DMS53 treated with DMSO at 0.1 percent for 48 hours (cell line): ENCODE data around the gene TLE5.
A peak's percentile ranks its signal among the peaks of the same experiment; 100 is the strongest.
"Not testable (repeated sequence)": the region's sequence is repeated elsewhere in the genome, so short reads cannot be mapped to it uniquely, and the experiment has no call there.

ENCODE experiments used
- DNase-seq: peaks from one replicate; lab custom pipeline; 2025; ENCODE audit not compliant: unreplicated experiment; lab: John Stamatoyannopoulos, UW

TLE5 gene

GRCh38 chr19:3045885-3046697 lies 16.2 kb downstream of the TLE5 start:
- no peak for DNase-seq

GRCh38 chr19:3045191-3045590 lies 17.1 kb downstream of the TLE5 start:
- DNase-seq: no peak

GRCh38 chr19:3042621-3043267 lies 19.6 kb downstream of the TLE5 start:
- no peak for DNase-seq

GRCh38 chr19:3041761-3042620 lies 20.3 kb downstream of the TLE5 start:
- DNase-seq: no peak

GRCh38 chr19:3041327-3041726 lies 21.0 kb downstream of the TLE5 start:
- DNase-seq: no peak

GRCh38 chr19:3039641-3040077 lies 22.6 kb downstream of the TLE5 start:
- no peak for DNase-seq

GRCh38 chr19:3039125-3039524 lies 23.2 kb downstream of the TLE5 start:
- DNase-seq: no peak

GRCh38 chr19:3038214-3038613 lies 24.1 kb downstream of the TLE5 start:
- DNase-seq: no peak

- not testable (repeated sequence) for DNase-seq
Observed at GRCh38 chr19:3036977-3037544, 25.2 kb downstream of the TLE5 start.

- peak; percentile 75 for DNase-seq
Observed at GRCh38 chr19:3036119-3036976, 25.9 kb downstream of the TLE5 start.

GRCh38 chr19:3035542-3036118 lies 26.7 kb downstream of the TLE5 start:
- DNase-seq: peak; percentile 90

GRCh38 chr19:3034656-3035541 lies 27.4 kb downstream of the TLE5 start:
- DNase-seq: no peak

- DNase-seq: no peak
Observed at GRCh38 chr19:3034406-3034655, 28.0 kb downstream of the TLE5 start.

- no peak for DNase-seq
Observed at GRCh38 chr19:3033595-3034405, 28.5 kb downstream of the TLE5 start.

- DNase-seq: no peak
Observed at GRCh38 chr19:3031607-3031867, 30.8 kb downstream of the TLE5 start.

- no peak for DNase-seq
Observed at GRCh38 chr19:3029065-3029923, 33.0 kb downstream of the TLE5 start, which contains the start of gene TLE2. TLE2 (minus strand) TSS chr19:3029280; CDS start chr19:3028904, 376 bp downstream.

GRCh38 chr19:3028305-3029064 lies 33.8 kb downstream of the TLE5 start:
- no peak for DNase-seq
